Prostate gland (tissue), 2 donors: Measurements from ENCODE around the gene FREM3. TPM values are rescaled to one million over a fixed set of nuclear protein-coding genes. Genes with fewer than 3 reads are reported as not detected.

Experiments used
- DNase-seq: peaks from one replicate; pipeline ENCODE4 v3.0.0-alpha.2; 2019; ENCODE audit warnings: low spot score
- H3K27ac ChIP-seq, 2 donors: fragments of 200-600 bp; sonication (generic); 2 replicates each; pipeline ENCODE4 v1.5.1; 2017 to 2019
- H3K27me3 ChIP-seq: fragments of 200-600 bp; sonication (generic); replicated peaks from 2 replicates; pipeline ENCODE4 v1.5.1; 2019; ENCODE audit not compliant: insufficient read depth
- H3K36me3 ChIP-seq, 2 donors: fragments of 200-600 bp; sonication (generic); 1 replicate in 1 of 2; 2 replicates in 1 of 2; pipeline versions ENCODE4 v1.5.1 to v1.8.1; 2017 to 2019
- H3K4me1 ChIP-seq: fragments of 200-600 bp; sonication (generic); replicated peaks from 2 replicates; pipeline ENCODE4 v1.5.1; 2019
- H3K4me3 ChIP-seq, 2 donors: fragments of 200-600 bp; sonication (generic); 2 replicates each; pipeline ENCODE4 v1.5.1; 2017 to 2019
- H3K9me3 ChIP-seq: fragments of 200-600 bp; sonication (generic); 2 replicates; pipeline ENCODE4 v1.5.1; 2017
- CTCF ChIP-seq, 4 experiments: fragments of 200-600 bp in 2 of 4; fragments of 450-650 bp in 2 of 4; sonication (generic) in 2 of 4; IDR thresholded peaks; 1 replicate in 3 of 4; 2 replicates in 1 of 4; pipeline ENCODE4 v1.5.1; 2016 to 2019; ENCODE audit warnings: antibody characterized with exemption in 4 of 4, mild to moderate bottlenecking in 2 of 4, moderate library complexity in 2 of 4
- POLR2A ChIP-seq: fragments of 450-650 bp; IDR thresholded peaks from one replicate; pipeline ENCODE4 v1.6.1; 2016; ENCODE audit warnings: antibody characterized with exemption, mild to moderate bottlenecking
- POLR2AphosphoS5 ChIP-seq: sonication (generic); formaldehyde crosslinking; IDR thresholded peaks from one replicate; pipeline ENCODE4 v1.6.1; 2017; ENCODE audit warnings: antibody characterized with exemption
- WGBS: methylation state at CpG from one replicate; pipeline ENCODE4 v1.1.5; 2018; 5-methylcytosine and 5-hydroxymethylcytosine counted together
- intact Hi-C: fragments of 100-400 bp; cut with DNase I; formaldehyde crosslinking; loops from one replicate; pipeline ENCODE4 v1.14.2; 2022
- total RNA-seq, 2 donors: library from RNA; depleted of rRNA; stranded (reverse); fragments of >200 nt; gene quantifications; one replicate each; pipeline ENCODE4 v1.1.0, GENCODE V29; 2016

The FREM3 gene
- total RNA-seq, 2 donors from 2014 or later, result 0.06 TPM; not detected in 1

- H3K4me1 ChIP-seq, result no peaks in the 10 kb centered on the region
- no peak overlapping the region for H3K27ac ChIP-seq
- TF ChIP-seq POLR2A (no peak), POLR2AphosphoS5 (no peak), CTCF (IDR thresholded peaks at IDR 0.05) (no peak)
- intact Hi-C loops, result no loop called here
- H3K4me3 ChIP-seq, result no peak overlapping the region
- no peak for DNase-seq
- WGBS, result 91% methylated on average over 8 of the region's 8 CpGs
- H3K36me3 ChIP-seq, result no peaks in the 10 kb centered on the region
- H3K9me3 ChIP-seq, result no peaks in the 10 kb centered on the region
- H3K27me3 ChIP-seq, result no peaks in the 10 kb centered on the region
Measured at GRCh38 chr4:143616771-143617170, 83.7 kb downstream of the FREM3 start.

GRCh38 chr4:143609492-143609891 is 91.0 kb downstream of the FREM3 start:
- TF ChIP-seq POLR2A (no peak), POLR2AphosphoS5 (no peak)
- DNase-seq, result no peak
- intact Hi-C loops, result no loop called here
- no peaks in the 10 kb centered on the region for H3K27me3 ChIP-seq
- H3K27ac ChIP-seq, result no peak overlapping the region
- no peaks in the 10 kb centered on the region for H3K4me1 ChIP-seq
- 80% methylated on average over 4 of the region's 4 CpGs for WGBS
- no peaks in the 10 kb centered on the region for H3K9me3 ChIP-seq
- no peaks in the 10 kb centered on the region for H3K36me3 ChIP-seq
- H3K4me3 ChIP-seq, result no peak overlapping the region

- H3K9me3 ChIP-seq, result no peaks in the 10 kb centered on the region
- H3K4me3 ChIP-seq, result no peak overlapping the region
- DNase-seq, result no peak
- no peak for TF ChIP-seq CTCF (IDR thresholded peaks at IDR 0.05)
- TF ChIP-seq POLR2A, result no peak
- TF ChIP-seq POLR2AphosphoS5, result no peak
- intact Hi-C loops, result no loop called here
- no peaks in the 10 kb centered on the region for H3K4me1 ChIP-seq
- H3K27me3 ChIP-seq, result no peaks in the 10 kb centered on the region
- 49% methylated on average over 3 of the region's 3 CpGs for WGBS
- no peak overlapping the region for H3K27ac ChIP-seq
- H3K36me3 ChIP-seq, result no peaks in the 10 kb centered on the region
Measured at GRCh38 chr4:143606480-143606879, 94.0 kb downstream of the FREM3 start.

- H3K36me3 ChIP-seq, result no peaks in the 10 kb centered on the region
- DNase-seq, result no peak
- intact Hi-C loops, result no loop called here
- no peaks in the 10 kb centered on the region for H3K27me3 ChIP-seq
- no peaks in the 10 kb centered on the region for H3K4me1 ChIP-seq
- TF ChIP-seq CTCF (IDR thresholded peaks at IDR 0.05) (no peak), POLR2A (no peak), POLR2AphosphoS5 (no peak)
- no peak overlapping the region for H3K4me3 ChIP-seq
- no peaks in the 10 kb centered on the region for H3K9me3 ChIP-seq
- H3K27ac ChIP-seq, result no peak overlapping the region
- 100% methylated on average over 1 of the region's 1 CpG for WGBS
Measured at GRCh38 chr4:143599827-143600226, 100.6 kb downstream of the FREM3 start.

GRCh38 chr4:143598816-143599215 is 101.7 kb downstream of the FREM3 start:
- DNase-seq, result no peak
- Histone ChIP-seq H3K9me3 (no peaks in the 10 kb centered on the region), H3K36me3 (no peaks in the 10 kb centered on the region), H3K4me3 (no peak overlapping the region), H3K4me1 (no peaks in the 10 kb centered on the region), H3K27me3 (no peaks in the 10 kb centered on the region), H3K27ac (no peak overlapping the region)
- intact Hi-C loops, result no loop called here
- TF ChIP-seq POLR2A, result no peak
- TF ChIP-seq CTCF (IDR thresholded peaks at IDR 0.05), result no peak
- no peak for TF ChIP-seq POLR2AphosphoS5
